GM19351 (cell line): Measurements from ENCODE around the gene ANKRD63.

Experiments used
- ATAC-seq: cut with Tn5 transposase; IDR thresholded peaks from one replicate; pipeline ENCODE4 v1.9.1; 2021; ENCODE audit warnings: mild to moderate bottlenecking, moderate library complexity; ENCODE audit not compliant: unreplicated experiment

Gene ANKRD63

DNA sequence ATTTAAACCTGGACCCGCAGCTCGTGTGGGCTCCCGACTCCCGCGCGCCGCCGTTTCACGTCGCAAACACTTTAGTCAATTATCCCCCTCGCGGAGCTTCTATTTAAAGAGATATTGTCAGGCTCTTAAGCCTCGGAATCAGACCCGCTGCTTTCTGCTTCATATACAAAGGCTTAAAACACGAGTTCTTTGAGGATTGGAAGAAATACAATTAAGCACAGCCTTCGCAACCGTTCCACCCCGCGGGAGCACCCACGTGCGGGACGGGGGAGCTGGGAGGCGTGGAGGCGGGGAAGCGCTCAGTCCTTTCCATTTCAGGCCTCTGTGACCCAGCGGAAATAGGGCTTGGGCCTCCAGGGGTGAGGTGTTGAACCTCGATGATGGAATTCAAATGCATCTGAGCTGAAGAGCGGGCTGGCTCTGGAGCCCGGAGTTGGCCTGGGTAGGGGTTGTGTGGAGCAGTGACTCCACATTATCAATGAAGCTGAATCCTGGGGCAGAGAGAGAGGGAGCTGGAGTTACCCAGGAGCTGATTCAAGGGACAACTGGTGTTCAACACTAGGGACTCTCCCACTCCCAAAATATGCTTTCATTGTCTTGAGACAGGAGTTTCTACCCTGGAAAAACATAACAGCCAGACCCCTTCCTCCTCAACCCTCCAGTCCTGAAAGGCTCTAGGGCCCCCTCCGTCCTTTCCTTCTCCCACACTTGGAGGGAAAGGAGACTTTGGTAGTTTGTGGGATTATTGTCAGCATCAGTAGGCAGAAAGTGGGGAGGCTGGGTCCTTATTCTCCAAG is 2.4 kb downstream of the ANKRD63 start:
- ATAC-seq = no peak

DNA sequence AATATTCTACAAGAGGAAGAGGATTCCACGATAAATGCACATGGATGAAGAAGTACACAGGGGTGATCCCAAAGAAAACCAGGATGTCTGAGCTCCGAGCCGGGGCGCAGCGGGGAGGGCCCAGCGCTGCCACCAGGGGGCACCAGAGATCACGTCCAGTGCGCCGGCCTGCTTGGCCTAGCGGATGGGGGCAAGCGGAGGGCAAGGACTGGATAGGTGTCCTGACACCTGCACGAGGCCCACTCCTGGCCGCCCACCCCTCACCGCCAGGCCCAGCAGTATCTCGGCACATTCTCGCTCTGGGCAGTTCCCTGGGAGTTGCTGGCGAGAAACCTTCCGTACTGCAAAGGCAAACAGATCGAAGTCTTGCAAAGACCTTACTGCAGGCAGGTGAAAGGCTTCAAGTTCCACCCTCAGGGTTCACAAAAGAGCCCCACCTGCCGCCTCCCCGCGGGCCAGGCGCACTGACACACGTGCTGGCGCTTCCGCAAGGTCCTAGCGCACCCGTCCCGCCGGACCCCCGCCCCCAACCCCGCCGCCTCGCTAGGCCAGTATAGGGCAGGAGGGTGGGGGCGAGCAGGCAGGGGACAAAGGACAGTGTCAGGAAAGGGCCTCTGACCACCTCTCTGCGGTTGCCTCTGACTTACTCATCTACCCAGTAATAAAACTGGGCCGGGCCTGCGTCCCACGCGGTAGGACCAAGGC is 3.3 kb downstream of the ANKRD63 start:
- no peak for ATAC-seq

DNA sequence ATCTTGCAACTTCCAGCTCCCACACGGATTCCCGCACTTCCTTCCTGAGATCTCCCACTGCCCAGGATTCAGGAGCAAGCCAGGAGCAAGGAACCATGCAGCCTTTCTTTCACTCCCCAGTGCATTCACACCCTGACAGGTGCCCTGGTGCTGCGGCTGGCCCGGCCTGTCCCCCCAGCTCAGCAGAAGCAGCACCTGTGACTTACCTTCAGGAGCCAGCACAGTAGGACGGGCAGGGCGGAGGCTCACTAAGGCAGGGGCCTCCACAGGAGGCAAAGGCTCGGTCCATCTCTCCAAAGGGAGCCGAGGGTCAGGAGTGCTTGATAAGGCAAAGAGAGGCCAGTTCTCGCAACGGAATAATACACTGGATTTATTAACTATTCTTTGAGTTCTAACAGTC is 4.8 kb downstream of the ANKRD63 start:
- no peak for ATAC-seq

DNA sequence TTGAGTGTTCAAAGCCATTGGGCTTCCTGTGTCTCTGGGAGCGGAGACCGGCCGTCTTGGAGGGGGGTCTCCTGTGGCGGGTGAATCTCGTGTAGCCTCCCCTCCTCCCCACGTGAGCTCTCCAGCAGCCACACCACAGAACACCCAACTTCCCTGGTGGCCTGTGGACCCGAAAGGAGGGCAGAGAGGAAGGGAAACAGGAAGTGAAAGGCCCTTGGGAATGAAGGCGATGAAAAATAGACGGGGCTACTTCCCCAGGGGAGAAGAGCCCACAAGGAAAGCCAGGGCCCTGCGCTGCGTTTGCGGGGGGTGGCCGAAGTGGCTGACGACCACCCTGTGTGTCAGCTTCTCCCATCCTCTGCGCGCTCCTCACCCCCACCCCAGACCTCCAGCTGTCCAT is 5.4 kb downstream of the ANKRD63 start:
- ATAC-seq = no peak

DNA sequence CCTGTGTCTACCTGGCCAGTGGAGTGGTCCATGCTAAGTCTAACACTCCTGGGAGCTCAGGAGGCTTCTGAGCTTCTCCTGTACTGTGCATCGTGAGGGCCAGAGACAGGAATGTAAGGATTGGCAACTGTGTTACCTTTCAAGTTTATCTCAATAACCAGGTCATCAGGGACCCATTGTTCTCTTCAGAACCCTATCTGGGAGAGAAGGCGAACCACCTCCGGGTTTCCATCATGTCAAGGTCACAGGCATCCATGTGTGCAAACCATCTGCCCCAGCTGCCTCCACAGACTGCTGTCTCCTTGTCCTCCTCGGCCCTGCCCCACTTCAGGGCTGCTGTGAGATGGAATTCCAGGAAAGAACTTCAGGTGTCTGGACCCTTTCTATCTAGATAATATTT is 5.9 kb downstream of the ANKRD63 start:
- no peak for ATAC-seq

DNA sequence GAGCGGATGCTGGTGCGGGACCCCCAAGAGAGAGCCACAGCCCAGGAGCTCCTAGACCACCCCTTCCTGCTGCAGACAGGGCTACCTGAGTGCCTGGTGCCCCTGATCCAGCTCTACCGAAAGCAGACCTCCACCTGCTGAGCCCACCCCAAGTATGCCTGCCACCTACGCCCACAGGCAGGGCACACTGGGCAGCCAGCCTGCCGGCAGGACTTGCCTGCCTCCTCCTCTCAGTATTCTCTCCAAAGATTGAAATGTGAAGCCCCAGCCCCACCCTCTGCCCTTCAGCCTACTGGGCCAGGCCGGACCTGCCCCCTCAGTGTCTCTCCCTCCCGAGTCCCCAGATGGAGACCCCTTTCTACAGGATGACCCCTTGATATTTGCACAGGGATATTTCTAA is 6.9 kb downstream of the ANKRD63 start:
- ATAC-seq = no peak

DNA sequence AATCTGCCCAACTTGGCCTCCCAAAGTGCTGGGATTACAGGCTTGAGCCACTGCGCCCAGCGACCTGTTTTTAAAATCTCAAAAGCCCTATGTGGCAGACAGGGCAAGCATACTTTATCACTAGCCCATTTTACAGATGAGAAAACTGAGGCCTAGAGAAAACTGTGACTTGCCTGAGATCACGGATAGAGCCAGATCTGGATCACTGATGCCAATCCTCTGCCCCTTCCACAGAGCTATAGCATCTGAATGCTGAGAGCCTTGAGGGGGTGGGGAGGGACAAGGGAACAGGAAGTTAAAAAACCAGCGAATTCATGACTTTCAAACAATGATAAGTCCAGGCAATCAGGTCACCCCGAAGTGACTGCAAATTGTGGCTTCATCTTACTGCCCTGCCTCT is 7.3 kb downstream of the ANKRD63 start:
- no peak for ATAC-seq

DNA sequence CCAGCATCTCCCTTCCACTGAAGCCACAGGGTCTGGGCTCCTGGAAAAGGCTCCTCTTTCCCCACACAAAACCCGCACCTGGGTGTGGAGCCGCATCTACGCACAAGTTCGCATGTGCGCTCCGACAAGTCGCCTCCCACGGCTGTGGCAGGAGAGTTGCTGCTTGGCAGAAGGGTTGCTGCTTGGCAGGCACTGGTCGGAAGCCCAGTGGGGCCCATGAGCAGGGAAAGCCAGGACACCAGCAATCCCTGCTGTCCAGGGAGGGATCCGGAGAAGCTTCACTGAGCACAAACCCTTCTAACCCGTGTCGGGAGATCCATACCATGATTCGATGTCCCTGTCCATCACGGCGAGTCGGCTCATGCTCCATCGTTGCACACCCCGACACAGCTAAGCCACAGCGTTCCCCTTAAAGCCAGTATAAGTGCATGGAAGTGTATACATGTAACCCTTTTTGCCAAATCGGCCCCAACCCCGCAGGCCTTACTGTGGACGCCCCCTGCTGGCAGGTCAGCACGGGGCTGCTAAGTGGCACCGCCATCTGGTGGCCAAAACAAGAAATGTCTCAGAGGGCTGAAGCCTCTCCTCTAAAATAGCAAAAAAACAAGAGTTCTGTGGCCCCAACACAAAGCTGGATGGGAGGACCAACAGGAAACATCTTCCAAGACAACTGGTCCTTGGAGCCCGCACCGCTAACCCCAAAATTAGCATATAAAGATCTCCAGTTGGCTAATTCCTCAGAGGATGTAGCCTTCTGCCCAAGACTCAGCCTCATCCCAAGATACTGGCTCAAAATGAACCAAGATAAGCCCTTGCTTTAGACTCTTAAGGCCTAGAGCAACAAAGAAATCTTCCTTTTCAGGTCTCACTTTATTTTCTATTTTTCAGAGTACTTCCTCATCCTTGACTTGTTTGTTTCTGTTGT is 8.3 kb downstream of the ANKRD63 start:
- ATAC-seq = peak; percentile 54

DNA sequence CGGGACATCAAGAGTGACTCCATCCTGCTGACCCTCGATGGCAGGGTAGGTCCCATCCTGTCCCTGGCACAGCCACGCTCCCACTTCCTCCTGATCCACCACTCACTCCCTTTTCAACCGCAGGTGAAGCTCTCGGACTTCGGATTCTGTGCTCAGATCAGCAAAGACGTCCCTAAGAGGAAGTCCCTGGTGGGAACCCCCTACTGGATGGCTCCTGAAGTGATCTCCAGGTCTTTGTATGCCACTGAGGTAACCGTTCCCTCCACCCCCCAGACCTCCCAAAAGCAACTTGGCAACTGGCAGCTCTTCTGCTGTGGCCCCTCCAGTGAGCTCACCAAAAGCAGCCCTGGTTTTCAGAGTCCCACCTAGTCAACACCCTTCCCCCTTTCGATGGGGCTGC is 9.4 kb downstream of the ANKRD63 start:
- no peak for ATAC-seq

DNA sequence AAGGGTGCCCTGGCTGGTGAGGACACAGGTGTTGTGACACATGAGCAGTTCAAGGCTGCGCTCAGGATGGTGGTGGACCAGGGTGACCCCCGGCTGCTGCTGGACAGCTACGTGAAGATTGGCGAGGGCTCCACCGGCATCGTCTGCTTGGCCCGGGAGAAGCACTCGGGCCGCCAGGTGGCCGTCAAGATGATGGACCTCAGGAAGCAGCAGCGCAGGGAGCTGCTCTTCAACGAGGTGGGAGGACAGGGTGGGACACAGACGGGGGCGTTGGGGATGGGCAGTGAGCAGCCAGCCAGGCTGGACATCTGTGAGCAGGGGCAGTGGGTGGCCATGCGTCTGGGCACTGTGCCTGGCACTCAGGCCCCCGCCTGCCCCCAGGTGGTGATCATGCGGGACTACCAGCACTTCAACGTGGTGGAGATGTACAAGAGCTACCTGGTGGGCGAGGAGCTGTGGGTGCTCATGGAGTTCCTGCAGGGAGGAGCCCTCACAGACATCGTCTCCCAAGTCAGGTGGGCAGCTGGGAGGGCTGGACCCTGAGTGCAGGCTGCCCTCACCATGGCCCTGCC is 10.3 kb downstream of the ANKRD63 start:
- ATAC-seq = no peak

DNA sequence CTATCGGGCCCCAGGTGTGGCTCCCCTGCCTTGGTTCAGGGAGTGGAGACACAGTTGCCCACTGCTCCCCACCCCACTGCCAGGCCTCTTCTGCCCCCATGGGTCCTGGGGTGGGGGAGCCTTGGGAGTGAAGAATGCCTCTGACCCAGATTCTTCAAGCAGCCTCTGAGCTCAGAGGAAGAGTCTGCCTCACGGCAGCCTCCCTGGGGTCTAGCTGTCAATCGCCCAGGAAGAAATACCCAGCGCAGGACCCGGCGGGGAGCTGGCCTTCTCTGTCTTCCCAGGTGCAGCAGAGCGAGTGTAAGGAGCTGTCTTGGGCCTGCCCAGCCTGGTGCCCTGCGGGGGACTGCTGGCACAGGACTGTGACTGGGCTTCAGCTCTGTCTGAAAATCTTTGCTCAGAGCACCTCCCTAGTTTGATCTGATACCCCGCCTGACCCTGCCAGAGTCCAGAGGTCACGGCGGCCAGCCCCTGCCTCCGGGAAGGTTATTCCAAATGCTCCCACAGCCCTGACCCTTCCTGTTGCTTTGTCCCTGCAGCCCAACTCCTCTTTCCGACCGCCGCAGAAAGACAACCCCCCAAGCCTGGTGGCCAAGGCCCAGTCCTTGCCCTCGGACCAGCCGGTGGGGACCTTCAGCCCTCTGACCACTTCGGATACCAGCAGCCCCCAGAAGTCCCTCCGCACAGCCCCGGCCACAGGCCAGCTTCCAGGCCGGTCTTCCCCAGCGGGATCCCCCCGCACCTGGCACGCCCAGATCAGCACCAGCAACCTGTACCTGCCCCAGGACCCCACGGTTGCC is 11.0 kb downstream of the ANKRD63 start:
- ATAC-seq = no peak

DNA sequence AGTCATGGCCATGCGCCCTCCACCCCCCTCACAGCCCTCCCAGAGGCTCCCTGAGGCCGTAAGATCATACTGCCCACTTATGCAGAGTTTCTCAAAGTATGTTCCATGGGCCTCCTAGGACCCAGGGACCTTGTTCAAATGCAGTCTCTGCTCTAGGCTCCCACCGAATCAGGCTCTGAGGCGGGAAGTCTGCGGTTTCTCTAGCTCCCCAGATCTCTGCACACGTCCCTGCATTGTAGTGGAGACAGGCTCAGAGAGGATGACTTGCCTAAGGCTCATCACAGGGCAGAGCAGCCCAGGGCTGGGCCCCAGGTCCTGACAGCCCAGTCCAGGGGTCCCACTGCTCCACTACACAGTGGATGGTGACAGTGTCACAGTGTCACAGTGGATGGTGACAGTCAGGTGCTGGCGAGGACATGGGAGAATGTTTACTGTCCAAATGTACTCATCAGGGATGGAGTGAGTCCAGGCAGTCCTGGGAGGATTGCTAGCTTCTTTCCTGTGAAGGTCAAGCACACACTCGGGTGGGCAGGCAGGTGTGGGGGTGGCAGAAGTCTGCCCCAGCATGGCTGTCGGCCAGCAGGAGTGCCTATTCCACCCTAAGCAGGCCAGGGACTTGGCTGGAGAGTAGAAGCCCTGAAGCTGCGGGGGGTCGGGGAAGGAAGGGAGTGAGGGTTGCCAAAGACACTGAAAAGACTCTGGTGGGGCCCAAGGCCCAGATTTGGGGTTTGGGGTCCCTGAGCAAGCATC is 12.4 kb downstream of the ANKRD63 start:
- ATAC-seq = no peak

DNA sequence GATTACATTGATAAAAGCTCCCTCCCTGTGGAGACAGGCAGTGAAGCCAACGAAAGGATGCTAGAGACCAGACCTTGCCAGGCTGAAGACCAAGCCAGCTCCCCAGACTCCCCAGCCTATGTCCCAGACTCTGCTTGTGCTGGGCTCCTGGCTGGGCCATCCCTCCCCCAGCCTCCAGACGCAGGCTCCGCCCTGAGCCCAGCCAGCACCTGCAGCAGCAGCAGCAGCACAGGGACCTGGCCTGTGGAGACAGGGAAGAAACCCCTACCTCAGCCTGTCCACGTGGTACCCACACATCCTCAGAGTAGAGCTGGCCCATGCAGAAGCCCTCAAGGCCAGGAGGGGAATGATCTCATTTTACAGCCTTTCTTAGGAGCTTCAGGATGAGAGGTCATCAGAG is 13.3 kb downstream of the ANKRD63 start:
- no peak for ATAC-seq

DNA sequence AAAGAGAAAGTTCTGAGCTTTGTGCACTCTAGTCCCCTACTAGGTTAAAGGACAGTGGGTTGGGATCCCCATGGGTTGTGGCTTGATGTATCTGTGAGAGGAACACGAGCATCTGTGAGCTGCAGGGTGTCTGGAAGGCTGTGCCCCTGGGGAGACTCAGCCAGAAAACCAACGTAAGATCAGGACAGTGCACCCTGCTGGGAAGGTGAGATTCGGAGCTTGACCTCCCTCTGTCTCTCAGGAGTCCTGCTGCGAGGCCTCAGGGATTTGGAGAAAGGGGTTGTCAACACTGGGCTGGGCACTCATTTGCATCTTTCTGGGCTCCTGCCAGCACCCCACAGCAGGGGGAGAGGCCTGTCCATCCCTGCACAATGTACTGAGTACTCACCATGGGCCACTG is 15.2 kb downstream of the ANKRD63 start:
- ATAC-seq = no peak

DNA sequence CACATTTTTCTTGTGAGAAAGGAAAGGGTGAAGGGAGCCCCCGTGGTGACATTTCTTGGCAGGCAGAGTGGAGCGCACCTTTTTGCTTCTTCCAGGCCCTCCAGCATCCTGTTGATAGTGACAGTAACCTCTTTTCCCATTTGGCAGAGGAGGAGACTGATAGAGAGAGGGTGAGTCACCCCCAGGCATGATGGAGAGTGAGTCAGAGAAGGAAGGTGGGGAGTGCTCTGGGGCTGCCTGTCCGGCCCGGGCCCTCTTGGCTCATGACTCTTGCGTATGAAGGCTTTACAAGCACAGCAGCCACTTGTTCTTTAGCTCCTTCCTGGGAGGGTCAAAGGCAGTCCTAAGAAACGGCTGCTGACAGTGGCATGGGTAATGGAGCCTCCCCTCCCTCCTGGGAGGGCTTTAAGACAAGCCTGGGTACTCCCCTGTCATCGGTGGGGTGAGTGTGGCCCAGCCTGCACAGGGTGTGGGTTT is 16.0 kb downstream of the ANKRD63 start:
- no peak for ATAC-seq

DNA sequence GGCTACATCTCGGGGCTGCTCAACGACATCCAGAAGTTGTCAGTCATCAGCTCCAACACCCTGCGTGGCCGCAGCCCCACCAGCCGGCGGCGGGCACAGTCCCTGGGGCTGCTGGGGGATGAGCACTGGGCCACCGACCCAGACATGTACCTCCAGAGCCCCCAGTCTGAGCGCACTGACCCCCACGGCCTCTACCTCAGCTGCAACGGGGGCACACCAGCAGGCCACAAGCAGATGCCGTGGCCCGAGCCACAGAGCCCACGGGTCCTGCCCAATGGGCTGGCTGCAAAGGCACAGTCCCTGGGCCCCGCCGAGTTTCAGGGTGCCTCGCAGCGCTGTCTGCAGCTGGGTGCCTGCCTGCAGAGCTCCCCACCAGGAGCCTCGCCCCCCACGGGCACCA is 17.0 kb downstream of the ANKRD63 start:
- ATAC-seq = no peak

DNA sequence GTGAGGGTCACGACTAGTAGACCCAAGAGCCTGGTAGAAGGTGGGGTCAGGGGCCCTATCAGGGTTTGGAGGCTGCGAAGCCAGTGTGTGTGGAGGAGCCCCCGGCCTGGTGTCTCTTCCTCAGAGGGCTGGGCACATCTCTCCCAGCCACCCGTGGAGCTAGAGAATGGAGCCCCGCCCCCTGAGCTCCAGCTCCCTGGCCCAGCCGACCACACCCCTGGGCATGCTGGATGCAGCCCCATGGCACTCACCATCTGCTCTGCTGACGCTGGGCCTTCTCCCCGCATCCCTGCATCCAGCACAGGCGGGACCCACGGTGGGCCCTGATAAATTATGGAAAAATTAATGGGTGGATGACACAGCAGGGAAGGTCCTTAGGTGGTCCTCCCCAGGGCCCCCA is 17.5 kb downstream of the ANKRD63 start:
- no peak for ATAC-seq

DNA sequence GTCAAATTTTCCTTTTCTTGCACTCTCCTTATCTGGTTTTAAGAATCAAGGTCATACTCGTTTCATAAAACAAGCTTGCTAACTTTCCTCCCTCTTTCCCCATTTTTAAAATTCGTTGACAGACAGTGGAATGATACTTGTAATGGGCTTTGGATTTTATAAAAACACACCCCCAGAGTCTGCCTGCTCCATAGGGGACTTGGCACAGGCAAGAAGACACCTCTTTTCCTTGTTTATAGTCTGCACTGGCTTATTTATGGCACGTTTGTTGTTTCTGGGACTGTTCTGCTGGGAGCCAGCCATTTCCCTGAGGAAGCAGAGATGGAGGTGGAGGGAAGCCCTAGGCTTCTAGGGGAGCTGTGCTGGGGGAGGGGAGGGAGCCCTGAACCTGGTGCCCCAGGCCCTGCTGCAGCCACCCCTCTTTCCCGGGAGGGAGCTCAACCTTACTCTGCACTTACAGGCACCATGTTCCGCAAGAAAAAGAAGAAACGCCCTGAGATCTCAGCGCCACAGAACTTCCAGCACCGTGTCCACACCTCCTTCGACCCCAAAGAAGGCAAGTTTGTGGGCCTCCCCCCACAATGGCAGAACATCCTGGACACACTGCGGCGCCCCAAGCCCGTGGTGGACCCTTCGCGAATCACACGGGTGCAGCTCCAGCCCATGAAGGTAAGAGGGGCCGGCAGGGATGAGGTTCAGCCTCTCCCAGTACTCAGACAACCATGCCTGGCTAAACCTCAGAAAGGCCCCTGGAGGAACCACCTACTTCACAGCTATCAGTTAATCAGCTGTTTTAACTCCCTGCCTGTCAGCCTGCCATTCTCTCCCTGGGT is 18.3 kb downstream of the ANKRD63 start:
- ATAC-seq = no peak
